ENCODE results near the gene TIMM17A. TPM values are rescaled to one million over a fixed set of nuclear protein-coding genes. Genes with fewer than 3 reads are reported as not detected.

Gene TIMM17A
- total RNA-seq, 4 donors from 2014 or later: 18.8 to 24.8 (median 21.3) TPM

DNA sequence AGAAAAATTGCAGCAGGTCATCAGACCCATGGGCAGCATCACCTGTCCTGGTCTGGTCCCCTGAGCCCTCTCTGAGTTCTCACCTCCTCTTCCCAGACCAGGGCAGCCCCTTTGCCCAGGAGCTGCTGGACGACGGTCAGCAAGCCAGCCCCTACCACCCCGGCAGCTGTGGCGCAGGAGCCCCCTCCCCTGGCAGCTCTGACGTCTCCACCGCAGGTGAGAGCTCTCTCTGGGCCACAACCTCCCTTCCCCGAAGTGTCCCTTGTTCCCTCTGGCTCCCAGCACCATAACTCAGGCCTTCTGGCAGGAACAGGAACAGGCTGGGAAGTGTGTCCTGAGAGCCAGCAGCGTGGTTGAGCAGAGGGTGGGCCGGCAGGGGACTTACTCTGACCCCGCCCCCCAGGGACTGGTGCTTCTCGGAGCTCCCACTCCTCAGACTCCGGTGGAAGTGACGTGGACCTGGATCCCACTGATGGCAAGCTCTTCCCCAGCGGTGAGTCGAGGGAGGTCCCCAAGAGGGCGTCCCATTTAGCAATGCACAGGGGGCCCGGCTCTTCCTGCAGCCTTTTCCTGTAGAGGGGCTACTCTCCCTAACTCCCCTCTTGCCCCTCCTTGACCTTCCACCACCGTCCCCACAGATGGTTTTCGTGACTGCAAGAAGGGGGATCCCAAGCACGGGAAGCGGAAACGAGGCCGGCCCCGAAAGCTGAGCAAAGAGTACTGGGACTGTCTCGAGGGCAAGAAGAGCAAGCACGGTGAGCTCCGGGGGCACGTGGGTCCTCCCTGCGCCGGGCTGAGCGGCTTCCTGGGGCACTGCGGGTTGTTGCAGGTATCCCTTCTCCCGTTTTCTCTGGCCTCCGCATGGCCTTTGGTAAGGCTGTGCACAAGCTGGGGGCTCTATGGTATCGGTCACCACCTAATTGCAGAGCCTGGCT is 57.5 kb downstream of the TIMM17A start:
- H3K4me1 ChIP-seq: peaks cover 28% of the 10 kb centered on the region
- no peaks in the 10 kb centered on the region for H3K27me3 ChIP-seq
- no peaks in the 10 kb centered on the region for H3K9me3 ChIP-seq
- H3K4me3 ChIP-seq: peak overlapping the region; percentile 34
- 95% methylated on average over 18 of the region's 35 CpGs for WGBS
- H3K27ac ChIP-seq: no peak overlapping the region
- peaks cover 16% of the 10 kb centered on the region for H3K36me3 ChIP-seq
- TF ChIP-seq POLR2A (IDR thresholded peaks at IDR 0.05) (no peak), EP300 (IDR thresholded peaks at IDR 0.05) (no peak), POLR2AphosphoS5 (IDR thresholded peaks at IDR 0.05) (no peak)
- TF ChIP-seq, protein P1, sequence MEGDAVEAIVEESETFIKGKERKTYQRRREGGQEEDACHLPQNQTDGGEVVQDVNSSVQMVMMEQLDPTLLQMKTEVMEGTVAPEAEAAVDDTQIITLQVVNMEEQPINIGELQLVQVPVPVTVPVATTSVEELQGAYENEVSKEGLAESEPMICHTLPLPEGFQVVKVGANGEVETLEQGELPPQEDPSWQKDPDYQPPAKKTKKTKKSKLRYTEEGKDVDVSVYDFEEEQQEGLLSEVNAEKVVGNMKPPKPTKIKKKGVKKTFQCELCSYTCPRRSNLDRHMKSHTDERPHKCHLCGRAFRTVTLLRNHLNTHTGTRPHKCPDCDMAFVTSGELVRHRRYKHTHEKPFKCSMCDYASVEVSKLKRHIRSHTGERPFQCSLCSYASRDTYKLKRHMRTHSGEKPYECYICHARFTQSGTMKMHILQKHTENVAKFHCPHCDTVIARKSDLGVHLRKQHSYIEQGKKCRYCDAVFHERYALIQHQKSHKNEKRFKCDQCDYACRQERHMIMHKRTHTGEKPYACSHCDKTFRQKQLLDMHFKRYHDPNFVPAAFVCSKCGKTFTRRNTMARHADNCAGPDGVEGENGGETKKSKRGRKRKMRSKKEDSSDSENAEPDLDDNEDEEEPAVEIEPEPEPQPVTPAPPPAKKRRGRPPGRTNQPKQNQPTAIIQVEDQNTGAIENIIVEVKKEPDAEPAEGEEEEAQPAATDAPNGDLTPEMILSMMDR (IDR thresholded peaks at IDR 0.05): no peak
- no peak for DNase-seq (ENCODE audit: low spot score in 2 of 2)

DNA sequence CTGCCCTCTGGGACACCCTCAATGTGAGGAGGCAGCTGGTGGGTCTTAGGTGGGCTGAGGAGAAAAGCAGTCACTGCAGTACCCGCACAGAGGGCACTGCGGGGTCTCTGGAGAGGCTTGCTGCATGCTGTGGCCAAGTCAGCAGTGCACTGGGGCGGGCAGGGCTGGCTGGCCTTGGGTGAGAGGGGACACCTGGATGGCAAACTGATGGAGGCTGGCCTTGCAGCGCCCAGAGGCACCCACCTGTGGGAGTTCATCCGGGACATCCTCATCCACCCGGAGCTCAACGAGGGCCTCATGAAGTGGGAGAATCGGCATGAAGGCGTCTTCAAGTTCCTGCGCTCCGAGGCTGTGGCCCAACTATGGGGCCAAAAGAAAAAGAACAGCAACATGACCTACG is 58.3 kb downstream of the TIMM17A start:
- Histone ChIP-seq H3K9me3 (no peaks in the 10 kb centered on the region), H3K27ac (no peak overlapping the region), H3K27me3 (no peaks in the 10 kb centered on the region), H3K36me3 (peaks cover 16% of the 10 kb centered on the region), H3K4me1 (peaks cover 28% of the 10 kb centered on the region), H3K4me3 (peak overlapping the region; percentile 34)
- WGBS: 90% methylated on average over 11 of the region's 12 CpGs
- DNase-seq (ENCODE audit: low spot score in 2 of 2): no peak
- TF ChIP-seq POLR2A (IDR thresholded peaks at IDR 0.05) (no peak), EP300 (IDR thresholded peaks at IDR 0.05) (no peak), POLR2AphosphoS5 (IDR thresholded peaks at IDR 0.05) (no peak)
- TF ChIP-seq, protein P1 (IDR thresholded peaks at IDR 0.05): no peak

DNA sequence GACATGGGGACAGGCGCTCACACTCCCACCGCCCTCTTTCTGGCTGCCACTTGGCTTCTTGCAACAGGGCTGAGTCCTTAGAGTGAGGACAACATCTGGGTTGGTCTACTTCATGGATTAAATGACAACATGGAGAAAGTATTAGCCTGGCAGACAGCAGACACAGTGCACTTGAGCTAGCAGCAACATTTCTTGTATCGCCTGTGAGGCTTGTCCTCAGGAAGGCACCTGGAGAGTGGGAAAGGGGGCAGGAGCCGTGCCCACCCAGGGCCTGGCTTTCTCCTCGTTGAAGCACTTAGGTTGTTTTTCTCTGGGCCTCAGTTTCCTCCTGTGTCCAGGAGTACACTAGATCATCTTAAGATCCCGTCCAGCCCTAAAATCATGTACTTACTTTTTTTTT is 58.8 kb downstream of the TIMM17A start:
- Histone ChIP-seq H3K27me3 (no peaks in the 10 kb centered on the region), H3K9me3 (no peaks in the 10 kb centered on the region), H3K4me1 (peaks cover 24% of the 10 kb centered on the region), H3K4me3 (no peak overlapping the region), H3K27ac (no peak overlapping the region), H3K36me3 (peaks cover 16% of the 10 kb centered on the region)
- no peak for DNase-seq (ENCODE audit: low spot score in 2 of 2)
- WGBS: 96% methylated on average over 6 of the region's 6 CpGs
- no peak for TF ChIP-seq POLR2A (IDR thresholded peaks at IDR 0.05)
- TF ChIP-seq EP300 (IDR thresholded peaks at IDR 0.05): no peak

DNA sequence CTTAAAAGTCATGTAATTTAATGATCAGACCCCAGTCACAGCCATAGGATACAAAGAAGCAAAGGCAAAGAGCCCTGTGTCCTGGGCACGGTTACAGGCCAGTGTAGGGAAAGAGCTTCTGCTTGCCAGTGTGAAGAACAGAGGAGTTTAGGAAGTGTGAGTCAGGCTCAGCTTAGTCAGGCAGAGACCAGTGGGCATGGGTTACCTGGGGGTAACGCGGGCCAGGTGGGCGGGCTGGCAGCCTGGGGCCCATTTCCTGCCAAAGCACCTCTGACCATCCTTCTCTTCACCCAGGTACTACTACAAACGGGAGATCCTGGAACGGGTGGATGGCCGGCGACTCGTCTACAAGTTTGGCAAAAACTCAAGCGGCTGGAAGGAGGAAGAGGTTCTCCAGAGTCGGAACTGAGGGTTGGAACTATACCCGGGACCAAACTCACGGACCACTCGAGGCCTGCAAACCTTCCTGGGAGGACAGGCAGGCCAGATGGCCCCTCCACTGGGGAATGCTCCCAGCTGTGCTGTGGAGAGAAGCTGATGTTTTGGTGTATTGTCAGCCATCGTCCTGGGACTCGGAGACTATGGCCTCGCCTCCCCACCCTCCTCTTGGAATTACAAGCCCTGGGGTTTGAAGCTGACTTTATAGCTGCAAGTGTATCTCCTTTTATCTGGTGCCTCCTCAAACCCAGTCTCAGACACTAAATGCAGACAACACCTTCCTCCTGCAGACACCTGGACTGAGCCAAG is 59.8 kb downstream of the TIMM17A start:
- Histone ChIP-seq H3K27me3 (no peaks in the 10 kb centered on the region), H3K27ac (no peak overlapping the region), H3K36me3 (peaks cover 16% of the 10 kb centered on the region), H3K4me3 (no peak overlapping the region), H3K4me1 (peaks cover 14% of the 10 kb centered on the region), H3K9me3 (no peaks in the 10 kb centered on the region)
- TF ChIP-seq, protein P1 (IDR thresholded peaks at IDR 0.05): no peak
- TF ChIP-seq EP300 (IDR thresholded peaks at IDR 0.05): no peak
- TF ChIP-seq POLR2A (IDR thresholded peaks at IDR 0.05): no peak
- no peak for TF ChIP-seq POLR2AphosphoS5 (IDR thresholded peaks at IDR 0.05)
- no peak for DNase-seq (ENCODE audit: low spot score in 2 of 2)
- 73% methylated on average over 16 of the region's 17 CpGs for WGBS

DNA sequence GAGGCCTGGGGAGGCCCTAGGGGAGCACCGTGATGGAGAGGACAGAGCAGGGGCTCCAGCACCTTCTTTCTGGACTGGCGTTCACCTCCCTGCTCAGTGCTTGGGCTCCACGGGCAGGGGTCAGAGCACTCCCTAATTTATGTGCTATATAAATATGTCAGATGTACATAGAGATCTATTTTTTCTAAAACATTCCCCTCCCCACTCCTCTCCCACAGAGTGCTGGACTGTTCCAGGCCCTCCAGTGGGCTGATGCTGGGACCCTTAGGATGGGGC is 60.3 kb downstream of the TIMM17A start:
- peaks cover 16% of the 10 kb centered on the region for H3K36me3 ChIP-seq
- TF ChIP-seq POLR2AphosphoS5 (IDR thresholded peaks at IDR 0.05) (no peak), EP300 (IDR thresholded peaks at IDR 0.05) (no peak), POLR2A (IDR thresholded peaks at IDR 0.05) (no peak)
- TF ChIP-seq, protein P1 (IDR thresholded peaks at IDR 0.05): no peak
- no peaks in the 10 kb centered on the region for H3K27me3 ChIP-seq
- 92% methylated on average over 3 of the region's 3 CpGs for WGBS
- no peak overlapping the region for H3K4me3 ChIP-seq
- H3K27ac ChIP-seq: no peak overlapping the region
- H3K4me1 ChIP-seq: peaks cover 10% of the 10 kb centered on the region
- no peaks in the 10 kb centered on the region for H3K9me3 ChIP-seq
- DNase-seq (ENCODE audit: low spot score in 2 of 2): no peak

All from suprapubic skin (tissue), 4 donors.